ENCODE results near the gene TCP10L. TPM values are rescaled to one million over a fixed set of nuclear protein-coding genes. Genes with fewer than 3 reads are reported as not detected.

The TCP10L gene
- total and polyA plus RNA-seq, 7 donors: 0.51 to 2.8 (median 1.4) TPM; not detected in 2

DNA sequence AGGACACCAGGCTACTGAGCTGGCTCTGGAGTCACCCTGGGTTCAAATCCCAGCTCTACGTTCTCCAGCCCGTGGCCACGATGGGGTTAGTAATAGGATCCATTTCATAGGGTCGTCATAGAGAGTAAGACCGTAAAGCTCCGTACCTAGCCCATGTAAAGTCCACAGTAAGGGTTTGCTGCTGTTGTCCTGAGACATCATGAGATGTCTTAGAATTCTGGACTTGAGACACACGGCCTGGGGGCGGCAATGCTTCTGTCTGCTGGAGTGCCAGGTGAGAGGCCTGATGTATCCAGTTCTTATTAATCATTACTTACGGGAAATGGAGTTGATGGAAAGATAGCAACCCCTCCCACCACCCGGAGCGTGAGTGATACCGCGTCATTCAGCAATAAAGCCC, 3.6 kb downstream of the TCP10L start:
- no peak for DNase-seq
- Histone ChIP-seq H3K9me3 (no peaks in the 10 kb centered on the region), H3K36me3 (peaks cover 0 to 3% (median 0%) of the 10 kb centered on the region in 4 donors), H3K27me3 (no peaks in the 10 kb centered on the region), H3K4me3 (no peak overlapping the region), H3K4me1 (no peaks in the 10 kb centered on the region), H3K27ac (no peak overlapping the region)
- 84 to 92% methylated on average over 13 of the region's 13 CpGs for WGBS, 2 donors
- TF ChIP-seq, protein P1, sequence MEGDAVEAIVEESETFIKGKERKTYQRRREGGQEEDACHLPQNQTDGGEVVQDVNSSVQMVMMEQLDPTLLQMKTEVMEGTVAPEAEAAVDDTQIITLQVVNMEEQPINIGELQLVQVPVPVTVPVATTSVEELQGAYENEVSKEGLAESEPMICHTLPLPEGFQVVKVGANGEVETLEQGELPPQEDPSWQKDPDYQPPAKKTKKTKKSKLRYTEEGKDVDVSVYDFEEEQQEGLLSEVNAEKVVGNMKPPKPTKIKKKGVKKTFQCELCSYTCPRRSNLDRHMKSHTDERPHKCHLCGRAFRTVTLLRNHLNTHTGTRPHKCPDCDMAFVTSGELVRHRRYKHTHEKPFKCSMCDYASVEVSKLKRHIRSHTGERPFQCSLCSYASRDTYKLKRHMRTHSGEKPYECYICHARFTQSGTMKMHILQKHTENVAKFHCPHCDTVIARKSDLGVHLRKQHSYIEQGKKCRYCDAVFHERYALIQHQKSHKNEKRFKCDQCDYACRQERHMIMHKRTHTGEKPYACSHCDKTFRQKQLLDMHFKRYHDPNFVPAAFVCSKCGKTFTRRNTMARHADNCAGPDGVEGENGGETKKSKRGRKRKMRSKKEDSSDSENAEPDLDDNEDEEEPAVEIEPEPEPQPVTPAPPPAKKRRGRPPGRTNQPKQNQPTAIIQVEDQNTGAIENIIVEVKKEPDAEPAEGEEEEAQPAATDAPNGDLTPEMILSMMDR (IDR thresholded peaks at IDR 0.05): no peak
- TF ChIP-seq POLR2A (IDR thresholded peaks at IDR 0.05) (no peak), POLR2AphosphoS5 (IDR thresholded peaks at IDR 0.05) (no peak), EP300 (IDR thresholded peaks at IDR 0.05) (no peak)
- intact Hi-C loops (cut with DNase I): no loop called here

DNA sequence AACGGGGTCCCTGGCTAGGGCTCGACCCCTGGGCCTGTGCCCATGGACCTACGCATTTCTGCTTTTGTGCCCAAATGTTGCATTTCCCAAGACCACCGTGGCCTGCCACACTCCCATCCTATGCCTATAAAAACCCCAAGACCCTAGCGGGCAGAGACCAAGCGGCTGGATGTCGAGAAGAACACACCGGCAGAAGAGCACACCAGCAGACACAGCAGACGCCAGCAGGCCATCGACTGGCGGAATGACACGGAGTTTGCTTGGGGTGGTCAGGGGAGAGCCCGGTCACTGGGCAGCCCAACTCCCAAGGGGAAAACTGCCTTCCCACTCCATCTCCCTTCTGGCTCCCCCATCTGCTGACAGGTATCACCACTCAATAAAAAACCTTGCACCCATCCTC, 4.4 kb downstream of the TCP10L start:
- H3K9me3 ChIP-seq: no peaks in the 10 kb centered on the region
- intact Hi-C loops (cut with DNase I): no loop called here
- H3K4me1 ChIP-seq: no peaks in the 10 kb centered on the region
- no peak overlapping the region for H3K4me3 ChIP-seq
- no peak for DNase-seq
- no peaks in the 10 kb centered on the region for H3K27me3 ChIP-seq
- 89 to 95% methylated on average over 13 of the region's 13 CpGs for WGBS, 2 donors
- TF ChIP-seq POLR2A (IDR thresholded peaks at IDR 0.05) (no peak), EP300 (IDR thresholded peaks at IDR 0.05) (no peak), POLR2AphosphoS5 (IDR thresholded peaks at IDR 0.05) (no peak)
- TF ChIP-seq, protein P1 (IDR thresholded peaks at IDR 0.05): no peak
- H3K27ac ChIP-seq: no peak overlapping the region
- no peaks in the 10 kb centered on the region for H3K36me3 ChIP-seq

DNA sequence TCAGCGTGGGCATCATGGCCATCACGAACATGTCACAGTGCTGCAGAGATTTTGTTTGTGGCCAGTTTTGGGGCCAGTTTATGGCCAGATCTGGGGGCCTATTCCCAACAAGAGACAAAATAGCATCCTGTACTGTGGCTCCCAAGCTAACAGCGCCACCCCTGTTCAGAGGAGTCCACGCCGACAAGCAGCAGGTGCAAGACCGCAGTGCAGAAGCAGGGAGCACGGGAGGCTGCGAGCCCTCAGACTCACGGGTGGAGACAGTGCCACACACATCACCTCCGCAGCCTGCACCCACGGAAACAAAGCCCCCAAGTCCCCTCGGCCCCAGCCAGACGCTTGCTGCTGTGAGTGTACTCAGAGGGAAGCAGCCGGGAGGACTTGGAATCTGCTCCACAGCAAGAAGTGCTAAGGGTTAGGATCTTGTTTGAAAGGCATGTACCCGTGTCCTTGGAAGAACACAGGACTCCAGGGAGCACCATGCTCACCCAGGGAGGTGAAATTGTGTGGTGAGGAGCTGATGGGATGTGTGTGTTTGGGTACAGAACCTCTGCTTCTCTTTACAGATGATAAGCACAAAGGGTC, 7.1 kb downstream of the TCP10L start:
- H3K4me3 ChIP-seq: no peak overlapping the region
- TF ChIP-seq POLR2AphosphoS5 (IDR thresholded peaks at IDR 0.05) (no peak), POLR2A (IDR thresholded peaks at IDR 0.05) (no peak), EP300 (IDR thresholded peaks at IDR 0.05) (no peak)
- TF ChIP-seq, protein P1 (IDR thresholded peaks at IDR 0.05): no peak
- intact Hi-C loops (cut with DNase I): loop anchor here (10.0 kb wide), 1 partner anchor 713 kb away; no protein-coding TSS in a partner anchor

DNA sequence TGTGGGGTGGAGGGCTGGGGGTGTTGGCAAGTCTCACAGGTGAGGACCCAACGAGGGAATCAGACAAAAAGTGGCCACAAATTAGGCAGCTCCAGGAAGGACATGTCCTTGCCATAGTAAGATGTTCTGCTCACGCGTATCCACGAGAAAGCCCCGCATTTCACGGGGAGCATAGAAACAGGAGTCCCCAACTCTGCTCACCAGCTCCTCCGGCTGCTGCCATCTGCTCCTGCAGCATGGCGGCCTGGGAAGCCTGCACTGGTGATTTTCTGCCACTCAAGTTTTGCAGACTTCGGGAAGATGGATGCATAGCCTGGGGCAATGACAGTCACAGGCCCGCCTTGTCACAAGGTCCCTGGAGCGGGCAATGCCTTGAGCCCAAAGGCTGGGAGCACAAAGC, 9.3 kb downstream of the TCP10L start:
- Histone ChIP-seq H3K27me3 (no peaks in the 10 kb centered on the region), H3K4me3 (no peak overlapping the region)
- WGBS, 2 donors: 95% methylated on average over 11 of the region's 11 CpGs

More for the DNA sequence above, 7.1 kb downstream of the TCP10L start:
- DNase-seq: no peak
- Histone ChIP-seq H3K36me3 (no peaks in the 10 kb centered on the region), H3K27me3 (no peaks in the 10 kb centered on the region), H3K4me1 (no peaks in the 10 kb centered on the region), H3K9me3 (no peaks in the 10 kb centered on the region), H3K27ac (no peak overlapping the region)
- 40 to 66% methylated on average over 15 of the region's 15 CpGs for WGBS, 2 donors

More for the DNA sequence above, 9.3 kb downstream of the TCP10L start:
- Histone ChIP-seq H3K27ac (no peak overlapping the region), H3K4me1 (no peaks in the 10 kb centered on the region), H3K9me3 (no peaks in the 10 kb centered on the region), H3K36me3 (no peaks in the 10 kb centered on the region)
- intact Hi-C loops (cut with DNase I): loop anchor here (10.0 kb wide), 1 partner anchor 711 kb away; no protein-coding TSS in a partner anchor
- no peak for DNase-seq
- TF ChIP-seq EP300 (IDR thresholded peaks at IDR 0.05): no peak
- no peak for TF ChIP-seq POLR2A (IDR thresholded peaks at IDR 0.05)
- TF ChIP-seq POLR2AphosphoS5 (IDR thresholded peaks at IDR 0.05): no peak
- TF ChIP-seq, protein P1 (IDR thresholded peaks at IDR 0.05): no peak
